Measurements from ENCODE around the gene AGBL3. TPM values are rescaled to one million over a fixed set of nuclear protein-coding genes. Genes with fewer than 3 reads are reported as not detected.

The AGBL3 gene
- total RNA-seq, 4 donors from 2014 or later: 0.49 to 2.4 (median 0.94) TPM; not detected in 1

- H3K4me3 ChIP-seq: no peak overlapping the region
- no peak for DNase-seq (ENCODE audit: low spot score in 2 of 2)
- no peak overlapping the region for H3K27ac ChIP-seq
- H3K4me1 ChIP-seq: no peaks in the 10 kb centered on the region
- H3K9me3 ChIP-seq: no peaks in the 10 kb centered on the region
- TF ChIP-seq POLR2A (IDR thresholded peaks at IDR 0.05) (no peak), POLR2AphosphoS5 (IDR thresholded peaks at IDR 0.05) (no peak), CTCF (IDR thresholded peaks at IDR 0.05) (no peak), EP300 (IDR thresholded peaks at IDR 0.05) (no peak)
- no peaks in the 10 kb centered on the region for H3K27me3 ChIP-seq
- 66% methylated on average over 3 of the region's 3 CpGs for WGBS
- H3K36me3 ChIP-seq: peaks cover 12% of the 10 kb centered on the region
Measured at GRCh38 chr7:134941185-134941900, 45.0 kb upstream of the AGBL3 start.

GRCh38 chr7:134941952-134942351 is 44.4 kb upstream of the AGBL3 start:
- no peaks in the 10 kb centered on the region for H3K27me3 ChIP-seq
- H3K4me3 ChIP-seq: no peak overlapping the region
- no peaks in the 10 kb centered on the region for H3K4me1 ChIP-seq
- no peaks in the 10 kb centered on the region for H3K9me3 ChIP-seq
- 62% methylated on average over 5 of the region's 5 CpGs for WGBS
- H3K36me3 ChIP-seq: peaks cover 11% of the 10 kb centered on the region
- DNase-seq (ENCODE audit: low spot score in 2 of 2): no peak
- TF ChIP-seq POLR2AphosphoS5 (IDR thresholded peaks at IDR 0.05) (no peak), CTCF (IDR thresholded peaks at IDR 0.05) (no peak), POLR2A (IDR thresholded peaks at IDR 0.05) (no peak), EP300 (IDR thresholded peaks at IDR 0.05) (no peak)
- no peak overlapping the region for H3K27ac ChIP-seq

GRCh38 chr7:134942690-134943466 is 43.4 kb upstream of the AGBL3 start:
- H3K9me3 ChIP-seq: no peaks in the 10 kb centered on the region
- TF ChIP-seq POLR2A (IDR thresholded peaks at IDR 0.05) (no peak), EP300 (IDR thresholded peaks at IDR 0.05) (no peak), CTCF (IDR thresholded peaks at IDR 0.05) (no peak), POLR2AphosphoS5 (IDR thresholded peaks at IDR 0.05) (no peak)
- no peak overlapping the region for H3K4me3 ChIP-seq
- no peaks in the 10 kb centered on the region for H3K4me1 ChIP-seq
- H3K36me3 ChIP-seq: peaks cover 17% of the 10 kb centered on the region
- no peak for DNase-seq (ENCODE audit: low spot score in 2 of 2)
- H3K27me3 ChIP-seq: no peaks in the 10 kb centered on the region
- no peak overlapping the region for H3K27ac ChIP-seq
- 75% methylated on average over 9 of the region's 9 CpGs for WGBS

GRCh38 chr7:134943785-134944400 is 42.4 kb upstream of the AGBL3 start:
- H3K36me3 ChIP-seq: peaks cover 18% of the 10 kb centered on the region
- H3K27ac ChIP-seq: no peak overlapping the region
- no peak for DNase-seq (ENCODE audit: low spot score in 2 of 2)
- H3K4me1 ChIP-seq: peaks cover 2% of the 10 kb centered on the region
- TF ChIP-seq POLR2A (IDR thresholded peaks at IDR 0.05) (no peak), CTCF (IDR thresholded peaks at IDR 0.05) (peak in 1 of 2 donors; percentile 19)
- H3K9me3 ChIP-seq: no peaks in the 10 kb centered on the region
- no peaks in the 10 kb centered on the region for H3K27me3 ChIP-seq
- WGBS: 42% methylated on average over 3 of the region's 3 CpGs
- no peak overlapping the region for H3K4me3 ChIP-seq

GRCh38 chr7:134945691-134946090 is 40.6 kb upstream of the AGBL3 start:
- peaks cover 7% of the 10 kb centered on the region for H3K4me1 ChIP-seq
- H3K36me3 ChIP-seq: peaks cover 26% of the 10 kb centered on the region
- no peaks in the 10 kb centered on the region for H3K9me3 ChIP-seq
- H3K4me3 ChIP-seq: no peak overlapping the region
- DNase-seq (ENCODE audit: low spot score in 2 of 2): no peak
- no peaks in the 10 kb centered on the region for H3K27me3 ChIP-seq
- WGBS: 92% methylated on average over 3 of the region's 3 CpGs
- no peak overlapping the region for H3K27ac ChIP-seq
- TF ChIP-seq CTCF (IDR thresholded peaks at IDR 0.05) (no peak), POLR2AphosphoS5 (IDR thresholded peaks at IDR 0.05) (no peak), POLR2A (IDR thresholded peaks at IDR 0.05) (no peak), EP300 (IDR thresholded peaks at IDR 0.05) (no peak)

Measured in suprapubic skin (tissue), 4 donors.